Trophoblast cell (in vitro differentiated cells and primary cell): ENCODE data around the gene PIP4P1.
"Not testable (repeated sequence)": the region's sequence is repeated elsewhere in the genome, so short reads cannot be mapped to it uniquely, and the experiment has no call there.

Experiments used
- DNase-seq, 2 donors: peaks; one replicate each; pipeline ENCODE4 v3.0.0-alpha.2; 2016
- H2AFZ ChIP-seq: 2 replicates; pipeline ENCODE4 v1.6.1; 2013; ENCODE audit warnings: low read length, moderate library complexity, mild to moderate bottlenecking; ENCODE audit not compliant: insufficient read depth, poor library complexity
- H2AK5ac ChIP-seq: 2 replicates; pipeline ENCODE4 v1.6.1; 2013; ENCODE audit warnings: mild to moderate bottlenecking, low read length
- H2BK120ac ChIP-seq: 2 replicates; pipeline ENCODE4 v1.6.1; 2013; ENCODE audit warnings: low read length, mild to moderate bottlenecking, moderate library complexity; ENCODE audit not compliant: insufficient read depth, poor library complexity
- H2BK12ac ChIP-seq: 2 replicates; pipeline ENCODE4 v1.6.1; 2013; ENCODE audit warnings: mild to moderate bottlenecking, low read length, moderate library complexity
- H2BK5ac ChIP-seq: 2 replicates; pipeline ENCODE4 v1.6.1; 2013; ENCODE audit warnings: low read length, low read depth, moderate library complexity, mild to moderate bottlenecking; ENCODE audit not compliant: poor library complexity
- H3K14ac ChIP-seq: 2 replicates; pipeline ENCODE4 v1.6.1; 2013; ENCODE audit warnings: mild to moderate bottlenecking, low read length
- H3K18ac ChIP-seq: 2 replicates; pipeline ENCODE4 v1.6.1; 2013; ENCODE audit warnings: mild to moderate bottlenecking, low read length
- H3K23ac ChIP-seq: 2 replicates; pipeline ENCODE4 v1.6.1; 2013; ENCODE audit warnings: low read length
- H3K27ac ChIP-seq: 2 replicates; pipeline ENCODE4 v1.5.1; 2013; ENCODE audit warnings: low read depth, mild to moderate bottlenecking, inconsistent platforms, low read length, moderate library complexity
- H3K27me3 ChIP-seq: 2 replicates; pipeline ENCODE4 v1.6.1; 2013; ENCODE audit warnings: inconsistent platforms, mild to moderate bottlenecking, low read length, moderate library complexity; ENCODE audit not compliant: insufficient read depth
- H3K36me3 ChIP-seq, 2 experiments: 1 replicate in 1 of 2; 2 replicates in 1 of 2; pipeline ENCODE4 v1.6.1; 2013; ENCODE audit warnings: low read length in 2 of 2, mild to moderate bottlenecking in 2 of 2, moderate library complexity in 1 of 2; ENCODE audit not compliant: insufficient read depth in 2 of 2, control insufficient read depth in 1 of 2
- H3K4ac ChIP-seq: 2 replicates; pipeline ENCODE4 v1.6.1; 2013; ENCODE audit warnings: low read depth, mild to moderate bottlenecking, low read length, moderate library complexity
- H3K4me1 ChIP-seq, 2 experiments: 1 replicate in 1 of 2; 2 replicates in 1 of 2; pipeline ENCODE4 v1.6.1; 2013; ENCODE audit warnings: low read length in 2 of 2, mild to moderate bottlenecking in 2 of 2, moderate library complexity in 1 of 2; ENCODE audit not compliant: insufficient read depth in 2 of 2, control insufficient read depth in 1 of 2
- H3K4me2 ChIP-seq: 2 replicates; pipeline ENCODE4 v1.6.1; 2013; ENCODE audit warnings: inconsistent platforms, mild to moderate bottlenecking, low read length, moderate library complexity
- H3K4me3 ChIP-seq: 2 replicates; pipeline ENCODE4 v1.5.1; 2013; ENCODE audit warnings: mild to moderate bottlenecking, low read depth, low read length, inconsistent platforms
- H3K79me1 ChIP-seq: one replicate; pipeline ENCODE4 v1.6.1; 2013; ENCODE audit warnings: low read length
- H3K79me2 ChIP-seq: 2 replicates; pipeline ENCODE4 v1.6.1; 2013; ENCODE audit warnings: low read length, mild to moderate bottlenecking; ENCODE audit not compliant: control insufficient read depth, insufficient read depth, poor library complexity
- H3K9ac ChIP-seq: 2 replicates; pipeline ENCODE4 v1.6.1; 2013; ENCODE audit warnings: mild to moderate bottlenecking, low read length
- H3K9me3 ChIP-seq: 2 replicates; pipeline ENCODE4 v1.6.1; 2013; ENCODE audit warnings: low read depth, mild to moderate bottlenecking, control low read depth, inconsistent platforms, low read length; ENCODE audit not compliant: insufficient read depth
- H4K12ac ChIP-seq: 2 replicates; pipeline ENCODE4 v1.6.1; 2013; ENCODE audit warnings: low read depth, mild to moderate bottlenecking, low read length, moderate library complexity
- H4K8ac ChIP-seq: 2 replicates; pipeline ENCODE4 v1.6.1; 2013; ENCODE audit warnings: low read depth, mild to moderate bottlenecking, low read length, moderate library complexity
- H4K91ac ChIP-seq: one replicate; pipeline ENCODE4 v1.6.1; 2013; ENCODE audit warnings: low read depth, mild to moderate bottlenecking, low read length, moderate library complexity
- WGBS: extraction: QIAGEN DNeasy Blood & Tissue Kit; methylation state at CpG from one replicate; pipeline ENCODE4 v1.1.7; 2013; ENCODE audit warnings: missing lambda C conversion rate; ENCODE audit not compliant: insufficient read length, insufficient coverage; ENCODE audit errors: extremely low coverage; 5-methylcytosine and 5-hydroxymethylcytosine counted together

Gene PIP4P1

DNA sequence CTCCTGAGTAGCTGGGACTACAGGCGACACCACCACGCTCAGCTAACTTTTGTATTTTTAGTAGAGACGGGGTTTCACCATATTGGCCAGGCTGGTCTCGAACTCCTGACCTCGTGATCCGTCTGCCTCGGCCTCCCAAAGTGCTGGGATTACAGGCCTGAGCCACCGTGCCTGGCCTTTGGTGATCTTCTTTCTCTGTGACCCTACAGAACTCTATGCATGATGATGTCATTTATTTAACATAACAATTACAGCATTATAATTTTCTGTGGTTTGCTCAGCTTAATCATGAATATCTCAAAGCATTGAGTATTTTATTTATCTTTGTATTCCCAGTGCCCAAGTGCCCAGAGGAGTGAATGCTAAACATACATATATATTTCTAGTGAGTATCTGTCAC lies 8.4 kb downstream of the PIP4P1 start:
- H3K23ac ChIP-seq, H3K14ac ChIP-seq, H4K8ac ChIP-seq, H3K9ac ChIP-seq, H2BK5ac ChIP-seq, H3K4ac ChIP-seq, H2BK12ac ChIP-seq, H4K12ac ChIP-seq, H3K27ac ChIP-seq, H3K4me1 ChIP-seq, H3K27me3 ChIP-seq, H2BK120ac ChIP-seq, H3K4me2 ChIP-seq, H4K91ac ChIP-seq, H3K9me3 ChIP-seq, H2AFZ ChIP-seq, DNase-seq, H3K18ac ChIP-seq, H3K4me3 ChIP-seq, H2AK5ac ChIP-seq: not testable (repeated sequence)
- no CpG with 5 or more reads among the region's 8 CpGs for WGBS
- peaks cover 12% of the 10 kb centered on the region for H3K79me1 ChIP-seq
- peaks cover 10% of the 10 kb centered on the region for H3K79me2 ChIP-seq
- H3K36me3 ChIP-seq, result peaks cover 21 to 42% of the 10 kb centered on the region in 2 experiments

DNA sequence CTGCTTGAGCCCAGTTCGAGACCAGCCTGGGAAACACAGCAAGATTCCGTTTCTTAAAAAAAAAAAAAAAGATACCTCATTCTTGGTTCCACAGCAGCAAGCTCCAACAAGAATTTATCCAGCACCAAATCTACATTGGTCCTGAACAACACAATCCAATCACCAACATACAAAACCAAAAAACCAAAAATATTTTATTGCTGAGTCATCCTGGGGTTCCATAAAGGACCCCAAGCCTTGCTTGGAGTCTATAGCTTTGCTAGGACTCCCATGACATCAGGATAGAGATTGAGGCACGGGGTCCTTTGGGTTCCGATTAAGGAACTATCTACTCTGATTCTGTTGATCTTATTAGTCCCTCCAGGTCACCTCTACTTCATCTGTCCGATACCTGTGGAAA lies 14.3 kb downstream of the PIP4P1 start:
- no peak overlapping the region for H2BK12ac ChIP-seq

DNA sequence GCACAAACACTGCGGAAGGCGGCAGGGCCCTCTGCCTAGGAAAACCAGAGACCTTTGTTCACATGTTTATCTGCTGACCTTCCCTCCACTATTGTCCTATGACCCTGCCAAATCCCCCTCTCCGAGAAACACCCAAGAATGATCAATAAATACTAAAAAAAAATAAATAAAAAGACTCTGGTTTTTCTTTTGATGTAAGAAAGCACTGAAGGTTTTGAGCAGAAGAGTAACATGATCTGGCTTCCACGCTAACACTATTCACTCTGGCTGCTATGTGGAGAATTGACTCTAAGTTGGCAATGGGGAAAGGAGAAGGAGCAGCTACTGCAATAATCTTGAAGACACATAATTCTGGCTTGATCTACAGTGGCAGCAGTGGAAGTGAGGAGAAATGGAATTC lies 17.6 kb downstream of the PIP4P1 start:
- not testable (repeated sequence) for H3K27ac ChIP-seq, H2AFZ ChIP-seq, H3K18ac ChIP-seq, H2BK5ac ChIP-seq, H2BK120ac ChIP-seq, H3K9me3 ChIP-seq, H3K9ac ChIP-seq, H3K79me1 ChIP-seq, H4K12ac ChIP-seq, DNase-seq, H4K8ac ChIP-seq, H3K4me1 ChIP-seq, H3K27me3 ChIP-seq, H3K79me2 ChIP-seq, H3K14ac ChIP-seq, H3K23ac ChIP-seq, H2AK5ac ChIP-seq, H4K91ac ChIP-seq, H3K4me3 ChIP-seq, H2BK12ac ChIP-seq, H3K4me2 ChIP-seq, H3K4ac ChIP-seq
- no CpG with 5 or more reads among the region's 4 CpGs for WGBS
- peaks cover 12 to 29% of the 10 kb centered on the region in 2 experiments for H3K36me3 ChIP-seq

More for the DNA sequence above, 14.3 kb downstream of the PIP4P1 start:
- Histone ChIP-seq H2BK5ac (no peak overlapping the region), H3K79me1 (no peaks in the 10 kb centered on the region), H4K12ac (no peak overlapping the region), H3K23ac (no peak overlapping the region), H2AK5ac (no peak overlapping the region), H3K18ac (no peak overlapping the region), H4K8ac (no peak overlapping the region), H3K4me3 (no peak overlapping the region), H3K4me1 (no peaks in the 10 kb centered on the region), H3K4me2 (no peak overlapping the region), H3K27ac (no peak overlapping the region), H3K79me2 (no peaks in the 10 kb centered on the region), H4K91ac (no peak overlapping the region), H3K36me3 (peaks cover 19 to 48% of the 10 kb centered on the region in 2 experiments), H3K14ac (no peak overlapping the region), H2AFZ (no peak overlapping the region), H2BK120ac (no peak overlapping the region), H3K9me3 (peaks cover 2% of the 10 kb centered on the region), H3K27me3 (no peaks in the 10 kb centered on the region), H3K9ac (no peak overlapping the region), H3K4ac (no peak overlapping the region)
- DNase-seq, result no peak
- WGBS, result no CpG with 5 or more reads among the region's 5 CpGs

DNA sequence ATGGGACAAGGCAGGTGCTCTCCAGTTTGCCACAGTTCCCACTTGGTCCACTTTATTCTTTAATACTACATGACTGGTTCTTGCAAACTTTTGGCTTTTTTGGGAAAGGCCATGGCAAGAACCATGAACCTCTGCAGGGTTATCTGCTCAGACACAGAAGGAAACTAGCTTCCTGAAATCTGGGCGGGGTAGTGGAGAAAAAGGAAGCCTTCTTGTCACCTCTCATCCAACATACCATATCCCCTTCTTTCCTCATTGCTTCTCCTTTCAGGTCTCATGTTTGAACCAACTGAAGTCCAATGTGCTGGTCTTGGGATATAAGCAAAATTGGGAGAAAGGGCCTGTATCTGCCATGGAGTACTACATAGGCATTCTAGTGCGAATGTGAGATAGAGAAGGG lies 19.8 kb downstream of the PIP4P1 start:
- H2BK12ac ChIP-seq, result no peak overlapping the region
- no CpG with 5 or more reads among the region's 2 CpGs for WGBS
- H3K27me3 ChIP-seq, result no peaks in the 10 kb centered on the region

More for the DNA sequence above, 19.8 kb downstream of the PIP4P1 start:
- peaks cover 7 to 8% of the 10 kb centered on the region in 2 experiments for H3K36me3 ChIP-seq
- no peak overlapping the region for H3K4me3 ChIP-seq
- no peak overlapping the region for H4K12ac ChIP-seq
- H4K91ac ChIP-seq, result no peak overlapping the region
- H2AK5ac ChIP-seq, result no peak overlapping the region
- no peak overlapping the region for H3K4ac ChIP-seq
- H3K79me1 ChIP-seq, result no peaks in the 10 kb centered on the region
- H2BK5ac ChIP-seq, result no peak overlapping the region
- H3K18ac ChIP-seq, result no peak overlapping the region
- H3K79me2 ChIP-seq, result no peaks in the 10 kb centered on the region
- no peak overlapping the region for H4K8ac ChIP-seq
- no peak overlapping the region for H2BK120ac ChIP-seq
- no peaks in the 10 kb centered on the region for H3K4me1 ChIP-seq
- H3K9me3 ChIP-seq, result peaks cover 2% of the 10 kb centered on the region
- no peak overlapping the region for H3K23ac ChIP-seq
- no peak overlapping the region for H3K4me2 ChIP-seq
- no peak overlapping the region for H3K14ac ChIP-seq
- DNase-seq, result no peak
- H3K27ac ChIP-seq, result no peak overlapping the region
- H3K9ac ChIP-seq, result no peak overlapping the region
- H2AFZ ChIP-seq, result no peak overlapping the region
